CD14-positive monocyte (primary cell): ENCODE data around the gene THSD1. TPM values are rescaled to one million over a fixed set of nuclear protein-coding genes. Genes with fewer than 3 reads are reported as not detected.
A peak's percentile ranks its signal among the peaks of the same experiment; 100 is the strongest.
"Not testable (repeated sequence)": the region's sequence is repeated elsewhere in the genome, so short reads cannot be mapped to it uniquely, and the experiment has no call there.

Source experiments
- DNase-seq, 3 donors: peaks; one replicate each; pipeline ENCODE4 v3.0.0-alpha.2; 2011 to 2022
- H2AFZ ChIP-seq: 2 replicates; pipeline ENCODE4 v1.6.0; 2012; ENCODE audit warnings: mild to moderate bottlenecking, low read depth, low read length, inconsistent platforms; ENCODE audit not compliant: insufficient read depth, poor library complexity, severe bottlenecking
- H3K27ac ChIP-seq, 2 donors: 1 replicate in 1 of 2; 2 replicates in 1 of 2; pipeline ENCODE4 v1.5.1; 2012 to 2013; ENCODE audit warnings: low read length in 2 of 2, control low read depth in 1 of 2, inconsistent platforms in 1 of 2, low read depth in 1 of 2, mild to moderate bottlenecking in 1 of 2
- H3K27me3 ChIP-seq, 2 donors: one replicate each; pipeline versions ENCODE4 v1.6.0 to v1.6.1; 2011 to 2013; ENCODE audit warnings: low read length in 2 of 2; ENCODE audit not compliant: control insufficient read depth in 2 of 2, insufficient read depth in 2 of 2
- H3K36me3 ChIP-seq, 2 donors: replicated peaks in 1 of 2; 1 replicate in 1 of 2; 2 replicates in 1 of 2; pipeline versions ENCODE4 v1.5.1 to v1.6.1; 2012 to 2013; ENCODE audit warnings: low read length in 2 of 2, control low read depth in 1 of 2, inconsistent platforms in 1 of 2, mild to moderate bottlenecking in 1 of 2; ENCODE audit not compliant: insufficient read depth in 2 of 2, control insufficient read depth in 1 of 2
- H3K4me1 ChIP-seq, 2 donors: 1 replicate in 1 of 2; 2 replicates in 1 of 2; pipeline versions ENCODE4 v1.5.1 to v1.6.1; 2012 to 2013; ENCODE audit warnings: low read length in 2 of 2, control low read depth in 1 of 2, inconsistent platforms in 1 of 2, mild to moderate bottlenecking in 1 of 2, moderate library complexity in 1 of 2; ENCODE audit not compliant: insufficient read depth in 2 of 2, control insufficient read depth in 1 of 2
- H3K4me2 ChIP-seq: replicated peaks from 2 replicates; pipeline ENCODE3; 2012; ENCODE audit warnings: low read length, moderate library complexity, mild to moderate bottlenecking; ENCODE audit not compliant: poor library complexity, severe bottlenecking; ENCODE audit errors: extremely low read depth
- H3K4me3 ChIP-seq, 3 experiments: fragments of 200-600 bp in 1 of 3; sonication (generic) in 1 of 3; replicated peaks in 1 of 3; 1 replicate in 2 of 3; 2 replicates in 1 of 3; pipeline ENCODE4 v1.5.1; 2011 to 2013; ENCODE audit warnings: low read length in 3 of 3, mild to moderate bottlenecking in 3 of 3, control low read depth in 2 of 3, low read depth in 2 of 3, inconsistent platforms in 1 of 3, moderate library complexity in 1 of 3
- H3K79me2 ChIP-seq: 2 replicates; pipeline ENCODE4 v1.6.0; 2012; ENCODE audit warnings: mild to moderate bottlenecking, control low read depth, inconsistent platforms, low read length, moderate library complexity; ENCODE audit not compliant: insufficient read depth
- H3K9ac ChIP-seq: 2 replicates; pipeline ENCODE4 v1.6.0; 2017; ENCODE audit warnings: low read length, mild to moderate bottlenecking; ENCODE audit not compliant: insufficient read depth, poor library complexity, severe bottlenecking
- H3K9me3 ChIP-seq, 2 donors: replicated peaks in 1 of 2; 1 replicate in 1 of 2; 2 replicates in 1 of 2; pipeline versions ENCODE4 v1.5.1 to v1.6.1; 2012 to 2013; ENCODE audit warnings: low read length in 2 of 2, control low read depth in 1 of 2; ENCODE audit not compliant: control insufficient read depth in 1 of 2, insufficient read depth in 1 of 2
- H4K20me1 ChIP-seq: 2 replicates; pipeline ENCODE4 v1.6.0; 2012; ENCODE audit warnings: mild to moderate bottlenecking, low read length, control low read depth, moderate library complexity; ENCODE audit not compliant: insufficient read depth
- H3K27ac Mint-ChIP-seq, 7 donors: one replicate each; pipeline ENCODE4 v1.8.0; 2020; ENCODE audit warnings: mild to moderate bottlenecking in 7 of 7, mixed read lengths in 7 of 7, moderate library complexity in 6 of 7, inconsistent platforms in 2 of 7
- H3K27me3 Mint-ChIP-seq, 3 donors: one replicate each; pipeline ENCODE4 v1.8.0; 2021 to 2022; ENCODE audit warnings: low read depth in 3 of 3, mild to moderate bottlenecking in 3 of 3, mixed read lengths in 3 of 3, moderate library complexity in 3 of 3, inconsistent platforms in 1 of 3
- H3K36me3 Mint-ChIP-seq, 2 donors: one replicate each; pipeline ENCODE4 v1.8.0; 2020; ENCODE audit warnings: mixed read lengths in 2 of 2, inconsistent platforms in 1 of 2, mild to moderate bottlenecking in 1 of 2
- H3K4me1 Mint-ChIP-seq: one replicate; pipeline ENCODE4 v1.8.0; 2020; ENCODE audit warnings: mild to moderate bottlenecking, mixed read lengths
- H3K4me3 Mint-ChIP-seq, 2 donors: one replicate each; pipeline ENCODE4 v1.8.0; 2020; ENCODE audit warnings: mild to moderate bottlenecking in 2 of 2, mixed read lengths in 2 of 2, moderate library complexity in 1 of 2
- H3K9me3 Mint-ChIP-seq, 7 donors: one replicate each; pipeline ENCODE4 v1.8.0; 2020 to 2022; ENCODE audit warnings: mixed read lengths in 7 of 7, mild to moderate bottlenecking in 6 of 7, moderate library complexity in 6 of 7, inconsistent platforms in 2 of 7
- CTCF ChIP-seq: fragments of 200-600 bp; IDR thresholded peaks from one replicate; pipeline ENCODE4 v1.8.0; 2022; ENCODE audit warnings: antibody characterized with exemption, mild to moderate bottlenecking
- WGBS: methylation state at CpG from one replicate; pipeline ENCODE4 v1.1.5; 2013; ENCODE audit warnings: missing lambda C conversion rate; ENCODE audit not compliant: insufficient coverage; 5-methylcytosine and 5-hydroxymethylcytosine counted together
- intact Hi-C, 2 donors: fragments of 100-400 bp; cut with micrococcal nuclease; formaldehyde crosslinking; loops; one replicate each; pipeline versions ENCODE4 v1.15.0 to v1.15.1; 2023
- polyA plus RNA-seq, 3 donors: library from polyadenylated mRNA; depleted of rRNA in 1 of 3; unstranded in 2 of 3; stranded (reverse) in 1 of 3; fragments of 300-500 nt in 2 of 3; fragments of >200 nt in 1 of 3; fragmentation: Illumina TruSeq in 2 of 3; gene quantifications; 1 replicate in 2 of 3; 2 replicates in 1 of 3; pipeline ENCODE4 v1.2.3, GENCODE V29; 2012 to 2021

Gene THSD1
- polyA plus RNA-seq, 3 donors: 0.52 TPM; not detected in 2

GRCh38 chr13:52411629-52412028 lies 5.7 kb upstream of the THSD1 start:
- H3K36me3 ChIP-seq: peaks cover 55% of the 10 kb centered on the region in 2 donors
- H3K27me3 ChIP-seq: peaks cover 4 to 5% of the 10 kb centered on the region in 2 donors
- H3K36me3 Mint-ChIP-seq: peaks cover 64 to 67% of the 10 kb centered on the region in 2 donors
- H3K4me1 ChIP-seq: no peaks in the 10 kb centered on the region
- TF ChIP-seq CTCF: no peak
- H2AFZ ChIP-seq: no peak overlapping the region
- no peak overlapping the region for H3K27ac ChIP-seq
- peaks cover 0 to 3% of the 10 kb centered on the region in 2 donors for H3K9me3 ChIP-seq
- peaks cover 0 to 11% (median 6%) of the 10 kb centered on the region in 7 donors for H3K9me3 Mint-ChIP-seq
- H3K4me1 Mint-ChIP-seq: peaks cover 5% of the 10 kb centered on the region
- H3K27ac Mint-ChIP-seq: no peak overlapping the region
- no peaks in the 10 kb centered on the region for H3K79me2 ChIP-seq
- no peak overlapping the region for H3K4me2 ChIP-seq
- intact Hi-C loops: no loop called here
- H4K20me1 ChIP-seq: no peaks in the 10 kb centered on the region
- DNase-seq: no peak
- H3K4me3 ChIP-seq: no peak overlapping the region
- no peak overlapping the region for H3K4me3 Mint-ChIP-seq
- no CpG with 5 or more reads among the region's 4 CpGs for WGBS
- no peak overlapping the region for H3K9ac ChIP-seq
- peaks cover 3 to 12% (median 8%) of the 10 kb centered on the region in 3 donors for H3K27me3 Mint-ChIP-seq

GRCh38 chr13:52408071-52408658 lies 2.2 kb upstream of the THSD1 start:
- 98% methylated on average over 28 of the region's 33 CpGs for WGBS
- intact Hi-C loops, DNase-seq: not testable (repeated sequence)

GRCh38 chr13:52407436-52407835 lies 1.5 kb upstream of the THSD1 start:
- H3K36me3 Mint-ChIP-seq: peaks cover 28 to 32% of the 10 kb centered on the region in 2 donors
- WGBS: 100% methylated on average over 7 of the region's 12 CpGs
- Histone ChIP-seq H3K27me3 (peaks cover 25 to 27% of the 10 kb centered on the region in 2 donors), H3K36me3 (peaks cover 14 to 15% of the 10 kb centered on the region in 2 donors), H3K4me1 (peaks cover 21 to 22% of the 10 kb centered on the region in 2 donors)
- intact Hi-C loops, H3K9me3 ChIP-seq, H2AFZ ChIP-seq, H3K4me2 ChIP-seq, H4K20me1 ChIP-seq, H3K27ac ChIP-seq, H3K9ac ChIP-seq, DNase-seq, H3K4me3 ChIP-seq, H3K79me2 ChIP-seq, H3K4me3 Mint-ChIP-seq: not testable (repeated sequence)
- H3K4me1 Mint-ChIP-seq: peaks cover 28% of the 10 kb centered on the region
- peak overlapping the region in 1 of 7 donors; percentile 10 for H3K27ac Mint-ChIP-seq
- H3K9me3 Mint-ChIP-seq: peaks cover 0 to 13% (median 6%) of the 10 kb centered on the region in 7 donors
- H3K27me3 Mint-ChIP-seq: peaks cover 27 to 42% (median 33%) of the 10 kb centered on the region in 3 donors

More at GRCh38 chr13:52408071-52408658, 2.2 kb upstream of the THSD1 start:
- not testable (repeated sequence) for H3K79me2 ChIP-seq, H3K27ac Mint-ChIP-seq, H3K4me3 ChIP-seq, H3K9ac ChIP-seq, H3K4me2 ChIP-seq, H2AFZ ChIP-seq, H3K27ac ChIP-seq, H3K4me3 Mint-ChIP-seq, H3K9me3 ChIP-seq, H4K20me1 ChIP-seq
- Mint-ChIP-seq H3K4me1 (peaks cover 28% of the 10 kb centered on the region), H3K36me3 (peaks cover 35 to 37% of the 10 kb centered on the region in 2 donors), H3K27me3 (peaks cover 27 to 42% (median 31%) of the 10 kb centered on the region in 3 donors), H3K9me3 (peaks cover 0 to 13% (median 6%) of the 10 kb centered on the region in 7 donors)
- Histone ChIP-seq H3K27me3 (peaks cover 25 to 27% of the 10 kb centered on the region in 2 donors), H3K4me1 (peaks cover 21 to 22% of the 10 kb centered on the region in 2 donors), H3K36me3 (peaks cover 21 to 22% of the 10 kb centered on the region in 2 donors)
